ENCODE data around the gene DRC7. TPM values are rescaled to one million over a fixed set of nuclear protein-coding genes. Genes with fewer than 3 reads are reported as not detected.

DRC7 gene
- total RNA-seq, 3 donors from 2014 or later = 1.5 TPM; not detected in 2

- Histone ChIP-seq H3K4me3 (no peak overlapping the region), H3K27me3 (no peaks in the 10 kb centered on the region), H3K9me3 (no peaks in the 10 kb centered on the region), H3K27ac (no peak overlapping the region), H3K4me1 (no peaks in the 10 kb centered on the region), H3K36me3 (no peaks in the 10 kb centered on the region)
- no peak for DNase-seq (ENCODE audit: low spot score in 2 of 2)
- intact Hi-C loops (cut with DNase I; ENCODE audit: low total_unique reads) = no loop called here
- TF ChIP-seq POLR2AphosphoS5 (IDR thresholded peaks at IDR 0.05) (no peak), CTCF (IDR thresholded peaks at IDR 0.05) (no peak), POLR2A (IDR thresholded peaks at IDR 0.05) (no peak)
Observed at GRCh38 chr16:57725151-57725550, 30.5 kb downstream of the DRC7 start.

GRCh38 chr16:57725554-57725953 lies 30.9 kb downstream of the DRC7 start:
- no peak overlapping the region for H3K27ac ChIP-seq
- H3K4me1 ChIP-seq = no peaks in the 10 kb centered on the region
- no peak overlapping the region for H3K4me3 ChIP-seq
- no peak for DNase-seq (ENCODE audit: low spot score in 2 of 2)
- intact Hi-C loops (cut with DNase I; ENCODE audit: low total_unique reads) = no loop called here
- no peaks in the 10 kb centered on the region for H3K9me3 ChIP-seq
- H3K36me3 ChIP-seq = no peaks in the 10 kb centered on the region
- no peaks in the 10 kb centered on the region for H3K27me3 ChIP-seq
- TF ChIP-seq CTCF (IDR thresholded peaks at IDR 0.05) = no peak
- TF ChIP-seq POLR2AphosphoS5 (IDR thresholded peaks at IDR 0.05) = no peak
- TF ChIP-seq POLR2A (IDR thresholded peaks at IDR 0.05) = no peak

GRCh38 chr16:57725976-57726375 lies 31.4 kb downstream of the DRC7 start:
- DNase-seq (ENCODE audit: low spot score in 2 of 2) = no peak
- intact Hi-C loops (cut with DNase I; ENCODE audit: low total_unique reads) = no loop called here
- Histone ChIP-seq H3K4me1 (no peaks in the 10 kb centered on the region), H3K36me3 (no peaks in the 10 kb centered on the region), H3K9me3 (no peaks in the 10 kb centered on the region), H3K4me3 (no peak overlapping the region), H3K27ac (no peak overlapping the region), H3K27me3 (no peaks in the 10 kb centered on the region)
- TF ChIP-seq CTCF (IDR thresholded peaks at IDR 0.05) = no peak
- TF ChIP-seq POLR2A (IDR thresholded peaks at IDR 0.05) = no peak
- TF ChIP-seq POLR2AphosphoS5 (IDR thresholded peaks at IDR 0.05) = no peak

GRCh38 chr16:57726433-57726947 lies 31.9 kb downstream of the DRC7 start:
- Histone ChIP-seq H3K9me3 (no peaks in the 10 kb centered on the region), H3K27ac (no peak overlapping the region), H3K4me1 (no peaks in the 10 kb centered on the region), H3K36me3 (no peaks in the 10 kb centered on the region), H3K27me3 (no peaks in the 10 kb centered on the region), H3K4me3 (no peak overlapping the region)
- DNase-seq (ENCODE audit: low spot score in 2 of 2) = no peak
- TF ChIP-seq CTCF (IDR thresholded peaks at IDR 0.05) (no peak), POLR2A (IDR thresholded peaks at IDR 0.05) (no peak), POLR2AphosphoS5 (IDR thresholded peaks at IDR 0.05) (no peak)
- intact Hi-C loops (cut with DNase I; ENCODE audit: low total_unique reads) = no loop called here

GRCh38 chr16:57727610-57728009 lies 33.0 kb downstream of the DRC7 start:
- Histone ChIP-seq H3K27ac (no peak overlapping the region), H3K36me3 (no peaks in the 10 kb centered on the region), H3K9me3 (no peaks in the 10 kb centered on the region), H3K27me3 (no peaks in the 10 kb centered on the region), H3K4me3 (no peak overlapping the region), H3K4me1 (no peaks in the 10 kb centered on the region)
- no peak for DNase-seq (ENCODE audit: low spot score in 2 of 2)
- TF ChIP-seq POLR2A (IDR thresholded peaks at IDR 0.05) (no peak), POLR2AphosphoS5 (IDR thresholded peaks at IDR 0.05) (no peak), CTCF (IDR thresholded peaks at IDR 0.05) (no peak)
- intact Hi-C loops (cut with DNase I; ENCODE audit: low total_unique reads) = no loop called here

Data from breast epithelium (tissue), 4 donors.